ENCODE measurements around the gene CCR7.
"Not testable (repeated sequence)": the region's sequence is repeated elsewhere in the genome, so short reads cannot be mapped to it uniquely, and the experiment has no call there.

DNA sequence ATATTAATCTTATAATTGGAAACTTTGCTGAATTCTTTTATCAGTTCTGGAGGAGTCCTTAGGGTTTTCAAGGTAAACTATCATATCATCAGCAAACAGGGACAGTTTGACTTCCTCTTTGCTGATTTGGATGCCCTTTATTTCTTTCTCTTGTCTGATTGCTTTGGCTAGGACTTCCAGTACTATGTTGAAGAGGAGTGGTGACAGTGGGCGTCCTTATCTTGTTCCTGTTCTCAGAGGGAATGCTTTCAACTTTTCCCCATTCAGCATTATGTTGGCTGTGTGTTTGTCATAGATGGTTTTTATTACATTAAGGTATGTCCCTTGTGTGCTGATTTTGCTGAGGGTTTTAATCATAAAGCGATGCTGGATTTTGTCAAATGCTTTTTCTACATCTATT, 19.7 kb upstream of the CCR7 start:
- not testable (repeated sequence) for TF ChIP-seq CTCF (conservative IDR thresholded peaks at IDR 0.05; ENCODE audit: low read depth, low read length); NFE2L2 (IDR thresholded peaks at IDR 0.05; ENCODE audit: low read depth, low read length); RFX5 (IDR thresholded peaks at IDR 0.05; ENCODE audit: low read depth, low read length); RCOR1 (IDR thresholded peaks at IDR 0.05; ENCODE audit: insufficient replicate concordance, low read length); POLR2A (IDR thresholded peaks at IDR 0.05; ENCODE audit: low read depth, low read length); FOS (IDR thresholded peaks at IDR 0.05; ENCODE audit: low read depth, low read length); MXI1 (IDR thresholded peaks at IDR 0.05; ENCODE audit: borderline replicate concordance, low read depth, low read length); MAFK (IDR thresholded peaks at IDR 0.05; ENCODE audit: low read depth, low read length); CEBPB (IDR thresholded peaks at IDR 0.05; ENCODE audit: low read depth, low read length); BHLHE40 (IDR thresholded peaks at IDR 0.05; ENCODE audit: low read depth, low read length); USF2 (IDR thresholded peaks at IDR 0.05; ENCODE audit: low read depth, low read length); MAZ (IDR thresholded peaks at IDR 0.05; ENCODE audit: borderline replicate concordance, low read depth, low read length)

All from IMR-90 (cell line).